ENCODE results near the gene TSN.

TSN gene

GRCh38 chr2:121746071-121746578 lies 9.3 kb upstream of the TSN start:
- DNase-seq (ENCODE audit: low read depth) = no peak

- no peak for DNase-seq (ENCODE audit: low read depth)
Measured at GRCh38 chr2:121748202-121748601, 7.2 kb upstream of the TSN start.

- no peak for DNase-seq (ENCODE audit: low read depth)
Measured at GRCh38 chr2:121754851-121755236, 607 bp upstream of the TSN start.

- no peak for DNase-seq (ENCODE audit: low read depth)
Measured at GRCh38 chr2:121764681-121765228, 9.3 kb downstream of the TSN start.

GRCh38 chr2:121766624-121767023 lies 11.2 kb downstream of the TSN start:
- no peak for DNase-seq (ENCODE audit: low read depth)

GRCh38 chr2:121768143-121768755 lies 12.8 kb downstream of the TSN start:
- no peak for DNase-seq (ENCODE audit: low read depth)

- DNase-seq (ENCODE audit: low read depth) = no peak
Measured at GRCh38 chr2:121771976-121772742, 16.7 kb downstream of the TSN start.

GRCh38 chr2:121774235-121774634 lies 18.8 kb downstream of the TSN start:
- no peak for DNase-seq (ENCODE audit: low read depth)

- no peak for DNase-seq (ENCODE audit: low read depth)
Measured at GRCh38 chr2:121776361-121776760, 20.9 kb downstream of the TSN start.

- DNase-seq (ENCODE audit: low read depth) = no peak
Measured at GRCh38 chr2:121776885-121777698, 21.6 kb downstream of the TSN start.

GRCh38 chr2:121777699-121778058 lies 22.2 kb downstream of the TSN start:
- no peak for DNase-seq (ENCODE audit: low read depth)

GRCh38 chr2:121778741-121779487 lies 23.5 kb downstream of the TSN start:
- DNase-seq (ENCODE audit: low read depth) = no peak

- no peak for DNase-seq (ENCODE audit: low read depth)
Measured at GRCh38 chr2:121783180-121783579, 27.7 kb downstream of the TSN start.

GRCh38 chr2:121788685-121789084 lies 33.2 kb downstream of the TSN start:
- no peak for DNase-seq (ENCODE audit: low read depth)

- no peak for DNase-seq (ENCODE audit: low read depth)
Measured at GRCh38 chr2:121790276-121790956, 35.0 kb downstream of the TSN start.

GRCh38 chr2:121791290-121791689 lies 35.8 kb downstream of the TSN start:
- DNase-seq (ENCODE audit: low read depth) = no peak

- no peak for DNase-seq (ENCODE audit: low read depth)
Measured at GRCh38 chr2:121791801-121792221, 36.4 kb downstream of the TSN start.

GRCh38 chr2:121793816-121794215 lies 38.4 kb downstream of the TSN start:
- no peak for DNase-seq (ENCODE audit: low read depth)

GRCh38 chr2:121794233-121794632 lies 38.8 kb downstream of the TSN start:
- no peak for DNase-seq (ENCODE audit: low read depth)

- DNase-seq (ENCODE audit: low read depth) = no peak
Measured at GRCh38 chr2:121796239-121796638, 40.8 kb downstream of the TSN start.

- DNase-seq (ENCODE audit: low read depth) = no peak
Measured at GRCh38 chr2:121798617-121799016, 43.2 kb downstream of the TSN start.

Data from stimulated activated CD8-positive, alpha-beta memory T cell treated with anti-CD3 and anti-CD28 coated beads, Interleukin-4, amount 100 ng/mL, for 24 hours (primary cell).